HuH-7.5 (cell line): Measurements from ENCODE around the gene ESPL1.
A peak's percentile ranks its signal among the peaks of the same experiment; 100 is the strongest.
"Not testable (repeated sequence)": the region's sequence is repeated elsewhere in the genome, so short reads cannot be mapped to it uniquely, and the experiment has no call there.

ENCODE experiments used
- DNase-seq: peaks from one replicate; pipeline ENCODE4 v3.0.0; 2011; ENCODE audit warnings: low spot score

ESPL1 gene

DNA sequence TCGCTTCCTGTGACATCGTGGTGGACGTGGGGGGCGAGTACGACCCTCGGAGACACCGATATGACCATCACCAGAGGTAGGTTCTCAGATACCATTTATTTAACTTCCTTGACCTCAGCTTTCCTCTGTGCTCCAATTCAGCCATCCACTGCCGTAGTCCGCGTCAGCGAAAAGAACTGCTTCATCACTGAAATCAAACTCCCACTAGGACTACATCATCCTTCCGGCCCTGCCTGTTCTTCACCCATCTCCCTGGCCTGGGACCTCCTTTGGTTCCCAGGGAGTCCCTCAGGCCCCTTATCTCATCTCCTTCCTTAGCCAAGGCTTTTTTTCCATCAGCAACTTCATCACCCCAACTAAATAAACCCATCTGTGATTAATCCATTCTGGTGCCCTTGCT is 32.1 kb downstream of the ESPL1 start:
- no peak for DNase-seq

DNA sequence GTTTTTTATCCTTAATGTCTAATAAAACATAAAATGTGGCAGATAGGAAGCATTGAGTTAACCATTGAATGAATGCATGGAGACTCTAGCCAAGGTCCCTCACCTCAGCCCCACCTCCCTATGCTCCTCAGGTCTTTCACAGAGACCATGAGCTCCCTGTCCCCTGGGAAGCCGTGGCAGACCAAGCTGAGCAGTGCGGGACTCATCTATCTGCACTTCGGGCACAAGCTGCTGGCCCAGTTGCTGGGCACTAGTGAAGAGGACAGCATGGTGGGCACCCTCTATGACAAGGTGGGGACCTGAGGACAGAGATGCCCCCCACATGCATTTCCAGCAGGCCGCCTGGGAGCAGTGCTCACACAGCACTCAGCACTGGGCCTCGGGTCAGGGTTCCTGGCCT is 34.8 kb downstream of the ESPL1 start:
- no peak for DNase-seq

DNA sequence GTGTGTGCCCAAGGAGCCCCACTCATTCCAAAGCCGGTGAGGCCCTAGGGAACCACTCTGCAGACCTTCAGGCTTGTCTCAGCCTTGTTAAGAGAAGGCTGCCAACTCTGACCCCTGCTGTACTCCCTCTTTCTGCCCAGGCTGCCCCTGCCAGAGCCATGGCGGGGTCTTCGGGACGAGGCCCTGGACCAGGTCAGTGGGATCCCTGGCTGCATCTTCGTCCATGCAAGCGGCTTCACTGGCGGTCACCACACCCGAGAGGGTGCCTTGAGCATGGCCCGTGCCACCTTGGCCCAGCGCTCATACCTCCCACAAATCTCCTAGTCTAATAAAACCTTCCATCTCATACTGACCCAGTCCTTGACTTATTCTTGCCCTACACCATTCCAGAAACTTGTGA is 38.7 kb downstream of the ESPL1 start:
- DNase-seq, result no peak

DNA sequence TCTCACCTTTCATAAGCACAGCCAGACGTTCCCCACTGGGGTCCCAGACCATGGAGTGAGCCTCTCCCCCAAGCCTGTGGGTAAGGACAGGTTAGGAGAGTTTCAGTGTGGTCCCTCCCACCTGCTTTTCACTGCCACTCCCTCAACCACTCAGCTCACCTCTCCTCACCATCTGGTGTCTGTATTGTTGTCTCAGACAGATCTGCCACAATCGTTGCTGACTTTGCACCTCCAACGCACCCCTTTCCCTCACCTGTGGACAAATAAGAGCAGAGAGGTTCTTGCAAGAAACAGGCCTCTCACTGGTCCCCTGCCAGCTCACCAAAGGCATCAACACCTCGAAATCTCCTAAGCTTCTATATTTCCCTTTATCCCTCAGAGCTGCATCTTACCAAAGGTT is 40.2 kb downstream of the ESPL1 start:
- DNase-seq, result no peak

DNA sequence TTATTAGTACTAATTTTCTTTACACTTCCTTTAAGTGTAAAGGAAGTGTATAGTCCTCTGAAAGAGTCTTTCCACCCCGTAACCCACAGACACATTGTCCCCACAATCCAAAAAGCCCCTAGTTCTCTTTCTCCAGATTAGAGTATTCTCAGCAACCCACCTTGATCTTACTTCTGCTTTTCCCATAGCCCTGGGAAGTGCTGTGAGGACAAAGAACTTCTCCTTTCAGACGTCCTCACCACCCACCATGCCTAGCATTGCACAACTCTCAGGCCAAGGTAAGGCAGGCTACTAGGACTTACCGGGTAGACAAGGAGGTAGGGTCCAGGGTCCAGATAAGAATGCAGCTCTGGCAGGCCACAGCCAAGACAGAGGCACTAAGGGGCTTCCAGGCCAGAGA is 45.9 kb downstream of the ESPL1 start:
- DNase-seq, result no peak

DNA sequence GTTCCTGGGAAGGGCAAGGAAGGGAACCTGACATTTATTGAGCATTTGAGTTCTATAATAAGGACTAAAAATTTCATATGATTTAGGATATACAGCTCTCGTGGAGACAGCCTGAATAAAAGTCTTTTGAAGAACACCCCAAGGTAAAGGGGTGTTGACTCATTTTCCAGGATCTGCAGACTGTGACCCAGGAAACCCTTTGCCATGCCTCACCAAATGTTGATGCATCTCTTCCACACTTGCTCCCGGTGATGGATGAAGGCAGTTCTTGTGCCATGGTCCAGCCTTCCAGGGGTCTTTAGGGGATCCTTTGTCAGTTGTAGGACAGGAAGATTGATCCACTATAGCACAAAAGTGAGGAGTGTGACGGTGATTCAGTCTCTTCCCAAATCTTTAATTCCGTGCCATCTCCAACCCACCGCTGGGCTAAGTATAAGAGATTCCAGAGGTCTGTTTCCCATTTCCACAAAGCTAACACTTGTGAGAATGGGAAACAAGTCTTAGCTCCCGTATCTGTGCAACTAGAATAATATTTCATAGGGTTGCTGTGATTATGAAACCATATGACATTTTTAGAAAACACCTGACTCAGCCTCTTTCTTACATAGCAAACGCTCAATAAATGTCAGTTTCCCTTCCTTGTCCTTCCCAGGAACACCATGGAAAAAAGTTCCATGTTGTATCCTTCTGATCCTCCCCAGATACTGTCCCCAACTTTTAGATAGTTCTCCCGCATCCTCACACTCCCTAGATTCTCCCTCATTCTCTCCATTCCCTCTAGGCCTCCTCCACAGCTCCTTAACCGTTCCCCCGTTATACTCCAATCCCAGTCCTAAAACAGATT is 52.5 kb downstream of the ESPL1 start:
- DNase-seq, result no peak

DNA sequence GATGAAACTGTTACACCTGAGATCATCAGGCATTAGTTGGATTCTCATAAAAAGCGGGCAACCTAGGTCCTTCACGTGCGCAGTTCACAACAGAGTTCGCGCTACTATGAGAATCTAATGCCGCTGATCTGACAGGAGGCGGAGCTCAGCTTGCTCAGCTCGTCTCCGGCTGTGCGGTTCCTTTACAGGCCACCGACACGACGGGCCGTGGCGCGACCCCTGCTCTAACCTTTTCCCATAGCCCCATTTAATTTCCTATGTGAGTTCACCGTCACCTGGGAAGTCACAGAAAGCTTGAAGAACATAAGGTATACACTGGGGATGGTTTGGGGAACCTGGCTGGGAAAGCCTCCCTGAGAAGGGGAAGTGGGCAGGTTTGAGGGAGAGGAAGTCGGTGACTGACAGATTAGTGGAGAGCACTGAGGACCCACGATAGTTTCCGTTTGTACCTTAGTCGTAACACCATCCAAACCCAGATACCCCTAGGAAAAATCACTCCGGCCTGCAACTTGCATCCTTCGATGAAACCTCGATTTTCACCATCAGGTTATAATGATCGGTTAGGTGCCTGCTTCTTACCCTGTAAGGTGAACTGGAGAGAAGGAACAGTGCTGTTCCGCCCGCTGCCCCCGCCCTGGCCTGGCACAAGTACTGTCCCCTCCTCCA is 56.1 kb downstream of the ESPL1 start:
- DNase-seq, result no peak

DNA sequence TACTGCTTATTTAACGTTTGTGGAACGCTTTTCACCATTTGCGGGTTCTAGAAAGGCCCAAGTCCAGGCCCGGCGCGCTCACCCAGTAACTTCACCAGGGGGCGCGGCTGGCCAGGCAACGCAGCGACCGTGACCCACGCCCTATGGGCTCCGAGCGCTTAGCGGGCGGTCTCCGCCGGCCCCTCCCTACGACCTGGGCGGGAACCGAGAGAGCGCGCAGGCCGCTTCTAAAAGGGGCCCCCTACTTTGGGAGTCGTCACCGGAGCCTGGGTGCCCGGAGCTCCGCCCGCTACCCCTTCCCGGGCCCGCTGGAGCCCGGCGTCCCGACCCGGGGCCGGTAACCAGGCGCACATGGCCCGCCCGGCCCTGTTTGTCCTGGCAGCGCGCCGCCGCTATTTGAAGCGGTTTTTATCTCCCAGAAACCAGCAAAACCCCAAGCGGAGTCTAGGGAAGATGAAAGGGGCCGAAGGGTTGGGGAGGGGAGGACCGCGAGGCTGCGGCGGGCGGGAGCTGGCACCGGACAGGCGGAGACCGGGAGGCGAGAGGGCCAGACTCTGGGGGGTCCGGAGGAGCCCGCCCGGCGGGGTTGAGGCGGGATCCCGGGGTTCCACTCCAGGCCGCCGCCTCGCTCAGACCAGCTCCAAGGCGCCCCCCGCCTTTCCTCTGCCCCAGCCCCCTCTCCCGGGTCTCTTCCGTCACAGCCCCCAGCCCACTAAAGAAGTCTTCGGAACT is 56.8 kb downstream of the ESPL1 start:
- DNase-seq, result peak; percentile 98

DNA sequence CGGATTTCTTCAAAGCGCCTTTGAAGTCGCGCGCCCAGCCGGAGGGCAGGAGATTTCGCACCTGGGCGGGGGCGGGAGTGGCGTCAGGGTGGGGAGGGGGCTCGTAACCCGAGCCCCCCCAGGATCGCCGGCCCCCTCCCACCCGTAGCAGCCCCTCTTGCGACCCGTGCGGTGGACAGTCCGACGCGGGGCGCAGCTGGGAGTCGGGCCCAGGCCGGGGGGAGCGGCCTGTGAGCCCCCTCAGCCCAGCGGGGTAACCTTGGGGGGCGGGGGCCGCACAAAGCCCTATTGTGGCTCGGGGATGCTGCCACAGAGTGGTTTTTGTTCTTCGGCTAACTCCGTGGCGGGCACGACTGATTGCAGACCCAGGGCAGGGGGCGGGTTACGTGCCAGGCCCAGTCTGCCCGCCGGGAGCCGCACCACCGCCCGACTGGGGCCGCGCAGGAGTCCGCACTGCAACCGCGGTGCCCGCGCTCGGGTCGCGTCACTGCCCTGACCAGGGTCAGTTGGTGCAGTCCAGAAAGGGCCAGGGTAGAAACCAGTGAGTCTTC is 57.5 kb downstream of the ESPL1 start:
- peak; percentile 64 for DNase-seq

DNA sequence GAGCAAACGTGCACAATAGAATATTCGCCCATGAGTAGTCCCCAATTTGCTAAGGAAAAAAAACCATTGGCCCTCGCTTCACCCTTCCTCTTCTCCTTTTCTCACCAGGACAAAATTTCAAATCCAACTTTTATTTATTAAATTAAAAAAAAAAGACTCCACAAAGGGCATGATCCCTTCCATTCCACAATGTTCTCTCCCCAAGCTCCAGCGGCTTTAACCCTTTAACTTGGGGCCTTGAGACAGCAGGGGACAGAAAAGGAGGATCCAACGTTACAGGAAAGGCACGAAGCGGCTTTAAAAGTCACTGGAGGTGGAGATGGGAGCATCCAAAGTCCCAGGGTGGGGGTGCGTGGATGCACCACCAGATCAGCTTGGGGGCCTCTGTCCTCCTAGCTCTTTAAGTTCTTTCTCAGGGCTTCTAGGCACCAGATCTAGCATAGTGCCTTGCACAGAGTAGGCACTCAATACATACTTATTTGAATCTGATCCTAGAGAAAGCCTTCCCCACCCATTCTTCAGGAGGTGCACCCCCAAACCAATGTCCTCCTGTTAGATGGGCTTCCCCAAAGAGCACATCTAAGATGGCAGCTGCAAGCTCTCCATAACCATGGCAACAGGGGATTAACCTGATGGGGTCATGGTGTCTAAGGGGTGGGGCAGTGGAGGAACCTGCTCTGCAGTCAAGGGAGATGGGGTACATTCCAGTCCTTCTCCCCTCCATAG is 58.5 kb downstream of the ESPL1 start:
- DNase-seq, result no peak

DNA sequence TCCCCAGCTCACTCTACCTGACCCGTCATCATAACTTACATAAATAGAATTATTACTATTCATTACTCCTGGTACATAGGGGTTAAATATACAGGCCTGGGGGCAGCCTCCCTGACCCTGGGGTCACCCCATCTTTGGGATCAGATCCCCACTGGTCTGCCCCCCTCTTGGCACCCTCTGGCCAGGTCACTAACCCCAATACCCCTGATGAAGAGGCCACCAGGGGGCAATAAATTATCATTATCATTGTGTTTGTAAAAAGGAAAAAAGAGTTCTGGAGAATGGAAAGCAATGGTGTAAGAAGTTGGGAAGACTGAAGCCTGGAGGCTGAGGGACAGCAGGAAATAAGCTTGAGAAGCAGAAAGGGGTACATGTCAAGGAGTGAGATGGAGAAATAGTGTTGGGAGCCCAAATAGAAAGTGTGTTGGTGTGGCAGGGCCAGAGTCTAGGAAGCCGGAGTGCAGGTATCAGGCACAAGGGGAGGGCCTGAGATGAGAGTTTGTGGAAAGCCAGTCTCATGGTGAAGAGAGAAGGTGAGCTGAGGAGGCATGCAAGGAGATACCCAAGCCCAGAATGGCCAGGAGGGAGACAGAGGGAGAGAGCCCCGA is 59.4 kb downstream of the ESPL1 start:
- no peak for DNase-seq

DNA sequence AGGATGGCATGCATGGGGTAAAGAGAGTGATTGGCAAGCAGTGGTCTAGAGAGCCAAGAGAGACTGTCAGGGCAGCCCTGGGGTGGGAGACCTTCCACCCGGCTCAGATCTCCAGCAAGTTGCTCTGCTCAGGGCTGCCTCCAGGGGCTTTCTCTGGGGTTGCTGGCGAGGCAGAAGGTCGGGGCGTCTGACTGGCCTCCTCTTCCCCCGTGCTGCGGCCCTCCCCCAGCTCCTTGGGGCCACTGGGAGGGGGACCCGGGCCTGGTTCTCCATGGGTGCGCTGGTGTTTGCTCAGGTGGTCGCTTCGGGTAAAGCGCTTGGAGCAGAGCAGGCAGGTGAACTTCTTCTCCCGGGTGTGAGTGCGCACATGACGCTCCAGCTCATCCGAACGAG is 59.9 kb downstream of the ESPL1 start:
- peak; percentile 69 for DNase-seq

DNA sequence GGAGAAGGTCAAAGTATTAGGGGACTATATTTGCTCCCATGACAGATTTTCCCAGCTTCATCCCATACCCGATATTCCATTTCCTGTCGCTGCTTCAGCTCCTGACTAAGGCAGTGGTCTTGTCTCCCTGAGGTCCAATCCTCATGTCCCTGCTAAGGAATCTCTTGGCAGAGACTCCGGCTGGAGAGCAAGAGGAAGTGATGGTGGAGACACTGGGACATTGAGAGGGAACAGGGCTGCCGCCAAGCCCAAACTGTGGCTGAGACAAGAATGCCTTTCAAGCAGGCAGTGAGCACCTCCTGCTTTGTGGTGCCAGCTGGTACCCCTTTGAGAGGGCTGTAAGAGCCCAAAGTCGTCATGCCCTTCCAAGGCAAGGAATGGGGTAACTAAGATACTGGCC is 62.6 kb downstream of the ESPL1 start:
- DNase-seq, result no peak

DNA sequence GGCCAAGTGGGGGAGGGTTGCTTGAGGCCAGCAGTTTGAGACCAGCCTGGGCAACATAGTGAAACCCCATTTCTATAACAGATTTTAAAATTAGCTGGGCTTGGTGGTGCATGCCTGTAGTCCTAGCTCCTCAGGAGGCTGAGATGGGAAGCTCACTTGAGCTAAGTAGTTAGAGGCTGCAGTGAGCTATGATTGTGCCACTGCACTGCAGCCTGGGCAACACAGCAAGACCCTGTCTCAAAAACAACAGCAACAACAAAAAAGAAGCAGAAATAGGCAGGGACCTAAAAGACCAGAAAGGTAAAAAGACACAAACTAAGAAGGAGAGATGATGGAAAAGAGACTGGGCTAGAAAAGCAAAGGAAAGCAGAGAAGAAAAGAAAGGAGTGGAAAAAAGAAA is 64.2 kb downstream of the ESPL1 start:
- DNase-seq, result not testable (repeated sequence)

DNA sequence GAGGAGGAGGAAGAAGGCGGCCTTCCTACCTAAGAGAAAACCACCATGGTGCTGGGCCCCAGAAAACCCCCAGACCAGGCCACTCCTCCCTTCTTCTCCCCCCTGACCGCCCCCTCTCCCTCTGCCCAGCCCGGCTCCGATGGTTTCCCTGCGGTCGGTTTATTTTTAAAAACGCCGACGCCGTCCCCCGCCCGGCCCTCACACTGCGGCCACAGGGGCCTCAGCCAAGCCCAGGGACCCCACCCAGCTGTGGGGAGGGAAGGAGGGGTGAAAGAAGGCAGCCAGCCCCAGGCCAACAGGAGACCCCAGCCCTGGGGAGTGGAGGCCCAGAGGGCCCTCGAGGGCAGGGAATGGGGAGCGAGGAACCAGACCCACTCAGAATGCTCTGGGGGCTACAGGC is 64.6 kb downstream of the ESPL1 start:
- DNase-seq, result no peak

DNA sequence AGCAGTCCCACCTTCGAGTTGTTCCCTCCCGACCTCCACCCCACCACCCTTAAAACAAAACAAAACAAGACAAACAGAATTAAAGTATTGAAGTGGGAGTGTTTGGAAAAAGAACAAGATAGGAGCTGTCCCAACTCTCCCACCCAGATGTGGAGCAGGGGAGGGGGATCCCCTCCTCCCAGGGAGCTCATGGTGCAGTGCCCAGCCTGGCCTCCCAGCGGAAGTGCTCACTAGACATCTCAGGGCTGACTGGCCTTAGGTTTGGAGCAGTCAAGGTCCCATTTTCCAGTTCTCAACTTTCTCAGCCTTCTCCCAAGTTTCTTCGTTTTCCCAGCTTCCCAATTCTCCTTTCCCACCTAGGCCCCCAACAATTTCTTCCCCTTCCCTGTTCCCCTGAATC is 65.2 kb downstream of the ESPL1 start:
- DNase-seq, result no peak

DNA sequence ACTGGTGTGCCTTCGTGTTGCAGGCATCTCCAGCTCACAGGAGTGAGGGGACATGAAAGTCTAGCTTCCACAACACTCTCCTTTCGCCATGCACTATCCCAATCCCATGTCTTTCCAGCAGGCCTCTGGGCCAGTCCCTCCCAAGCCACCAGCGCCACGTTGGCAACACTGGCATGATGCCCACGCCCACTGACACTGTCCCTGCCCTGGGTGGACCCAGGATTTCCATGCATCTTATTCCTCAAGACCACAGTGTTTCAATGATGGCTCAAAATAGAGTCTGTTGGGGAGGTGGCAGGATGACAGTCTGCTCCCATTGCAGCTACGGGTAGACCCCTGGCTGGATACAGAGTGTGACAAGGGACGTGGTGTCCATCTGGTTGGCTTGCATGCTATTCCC is 65.7 kb downstream of the ESPL1 start:
- no peak for DNase-seq

DNA sequence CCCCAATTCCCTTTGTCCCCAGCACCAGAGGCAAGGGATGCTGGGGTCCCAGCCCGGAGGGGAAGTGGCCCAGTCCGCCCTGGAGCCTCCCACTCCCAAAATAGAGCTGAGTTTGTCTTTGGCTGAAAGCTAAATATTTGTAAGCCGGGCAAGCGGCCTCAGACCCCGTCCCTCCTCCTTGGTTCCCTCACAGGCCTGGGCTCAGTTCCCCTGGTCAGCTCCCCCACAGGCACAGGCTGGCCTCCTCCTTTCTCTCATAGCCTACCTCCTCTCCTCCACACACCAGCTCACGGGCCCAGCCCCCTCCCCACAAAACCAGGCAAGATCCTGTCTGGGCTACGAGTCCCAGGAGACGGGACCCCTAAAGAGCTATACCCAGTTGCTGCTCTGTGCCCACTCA is 66.7 kb downstream of the ESPL1 start:
- DNase-seq, result no peak

DNA sequence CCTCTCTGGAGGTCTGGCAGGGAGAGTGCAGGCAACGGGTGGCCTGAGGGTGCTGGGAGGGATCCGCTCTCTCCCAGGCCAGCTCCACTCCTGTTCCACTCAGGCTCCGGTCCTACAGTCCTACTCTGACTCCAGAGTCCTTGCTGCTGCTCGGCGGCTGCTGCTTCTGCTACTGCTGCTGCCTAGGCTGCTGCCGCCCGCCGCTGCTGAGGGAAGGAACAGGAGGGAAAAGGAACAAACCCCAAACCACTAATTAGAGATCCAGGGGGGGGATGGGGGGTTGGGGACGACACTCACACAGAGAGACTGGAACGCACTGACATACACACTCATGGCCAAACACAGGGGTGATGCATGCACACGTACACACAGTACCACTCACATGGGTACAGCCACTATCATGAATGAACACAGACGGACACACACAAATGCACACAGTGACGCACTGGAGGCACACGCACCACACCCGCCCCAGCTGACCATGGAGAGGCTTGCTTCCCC is 68.1 kb downstream of the ESPL1 start, which contains the start of gene SP7:
SP7 (minus strand) TSS at position 174 of the 501 bp plus-strand sequence. CDS start 708 bp downstream, outside the sequence.
- DNase-seq, result no peak

DNA sequence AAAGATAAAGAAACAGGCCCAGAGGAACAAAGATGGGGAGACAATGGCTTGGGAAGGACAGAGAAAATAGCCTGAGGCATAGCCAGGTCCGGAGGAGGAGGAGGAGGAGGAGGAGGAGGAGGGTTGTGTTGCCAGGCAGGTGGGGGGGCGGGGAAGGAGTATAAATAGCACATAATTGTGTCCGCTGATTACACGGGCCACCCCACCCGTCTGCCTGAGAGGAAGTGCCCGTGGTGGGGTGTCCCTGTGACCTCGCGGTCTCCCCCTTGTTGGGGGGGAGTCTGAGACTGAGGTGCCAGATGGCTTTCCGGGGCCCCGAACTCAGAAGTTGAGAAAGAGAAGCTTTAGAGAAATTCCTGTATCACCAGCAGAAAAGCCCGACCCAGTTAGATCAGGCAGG is 69.9 kb downstream of the ESPL1 start:
- DNase-seq, result no peak

DNA sequence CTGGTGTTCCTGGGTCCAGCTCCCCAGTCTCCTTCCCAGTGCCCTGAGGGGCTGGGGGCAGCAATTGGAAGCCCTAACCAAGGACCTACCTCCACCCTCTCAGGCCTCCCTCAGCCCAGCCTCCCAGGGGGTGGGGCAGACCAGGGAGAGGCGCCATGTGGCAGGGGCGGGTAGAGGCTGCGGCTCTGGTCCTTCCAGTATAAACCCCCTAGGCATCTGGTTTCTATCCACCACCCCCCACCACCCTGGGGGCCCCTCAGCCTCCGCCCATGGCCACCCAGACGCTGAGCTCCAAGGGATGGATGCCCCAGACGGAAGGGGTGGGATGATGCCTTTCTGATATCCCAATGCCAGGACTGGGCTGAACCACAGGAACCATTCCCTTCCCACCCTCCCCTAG is 70.8 kb downstream of the ESPL1 start:
- no peak for DNase-seq
